ENCODE results near the gene MYOD1.

The MYOD1 gene

DNA sequence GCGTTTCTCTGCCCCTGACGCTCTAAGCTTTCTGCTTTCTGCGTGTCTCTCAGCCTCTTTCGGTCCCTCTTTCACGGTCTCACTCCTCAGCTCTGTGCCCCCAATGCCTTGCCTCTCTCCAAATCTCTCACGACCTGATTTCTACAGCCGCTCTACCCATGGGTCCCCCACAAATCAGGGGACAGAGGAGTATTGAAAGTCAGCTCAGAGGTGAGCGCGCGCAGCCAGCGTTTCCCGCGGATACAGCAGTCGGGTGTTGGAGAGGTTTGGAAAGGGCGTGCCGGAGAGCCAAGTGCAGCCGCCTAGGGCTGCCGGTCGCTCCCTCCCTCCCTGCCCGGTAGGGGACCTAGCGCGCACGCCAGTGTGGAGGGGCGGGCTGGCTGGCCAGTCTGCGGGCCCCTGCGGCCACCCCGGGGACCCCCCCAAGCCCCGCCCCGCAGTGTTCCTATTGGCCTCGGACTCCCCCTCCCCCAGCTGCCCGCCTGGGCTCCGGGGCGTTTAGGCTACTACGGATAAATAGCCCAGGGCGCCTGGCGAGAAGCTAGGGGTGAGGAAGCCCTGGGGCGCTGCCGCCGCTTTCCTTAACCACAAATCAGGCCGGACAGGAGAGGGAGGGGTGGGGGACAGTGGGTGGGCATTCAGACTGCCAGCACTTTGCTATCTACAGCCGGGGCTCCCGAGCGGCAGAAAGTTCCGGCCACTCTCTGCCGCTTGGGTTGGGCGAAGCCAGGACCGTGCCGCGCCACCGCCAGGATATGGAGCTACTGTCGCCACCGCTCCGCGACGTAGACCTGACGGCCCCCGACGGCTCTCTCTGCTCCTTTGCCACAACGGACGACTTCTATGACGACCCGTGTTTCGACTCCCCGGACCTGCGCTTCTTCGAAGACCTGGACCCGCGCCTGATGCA, at the start of gene MYOD1:
Gene MYOD1 (plus strand): TSS at position 544 of the 910 bp plus-strand sequence. CDS start 212 bp downstream, at position 756.
- peaks cover 25% of the 10 kb centered on the region for H3K27me3 Mint-ChIP-seq
- no peaks in the 10 kb centered on the region for H3K9me3 Mint-ChIP-seq
- no peak within 1 kb of the TSS for H3K4me3 Mint-ChIP-seq
- no peaks in the 10 kb centered on the region for H3K36me3 Mint-ChIP-seq
- H3K27ac Mint-ChIP-seq: no peak within 1 kb of the TSS
- no peak for ATAC-seq
- H3K4me1 Mint-ChIP-seq: no peaks in the 10 kb centered on the region

DNA sequence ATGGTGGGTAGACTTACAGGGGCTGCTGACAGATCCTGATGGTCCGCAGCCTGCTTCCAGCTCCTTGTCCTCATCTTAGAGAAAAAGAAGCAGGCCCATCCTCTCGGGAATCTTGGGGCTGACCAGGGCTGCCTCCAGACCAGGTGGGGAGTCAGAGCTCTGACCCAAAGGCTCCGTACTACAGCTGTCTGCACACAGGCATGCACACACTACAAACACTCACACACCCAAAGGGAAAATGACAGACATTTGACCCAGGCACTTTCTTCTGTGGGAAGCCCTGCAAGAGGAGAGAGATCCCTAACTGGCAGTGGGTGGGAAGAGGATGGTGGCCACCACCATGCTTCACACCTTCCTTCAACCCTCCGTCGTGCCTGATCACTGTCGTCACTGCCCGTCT, 46.9 kb upstream of the MYOD1 start:
- Mint-ChIP-seq H3K9me3 (peaks cover 14% of the 10 kb centered on the region), H3K27me3 (peaks cover 25% of the 10 kb centered on the region), H3K4me1 (no peaks in the 10 kb centered on the region), H3K36me3 (no peaks in the 10 kb centered on the region), H3K4me3 (no peak overlapping the region), H3K27ac (no peak overlapping the region)
- no peak for ATAC-seq

DNA sequence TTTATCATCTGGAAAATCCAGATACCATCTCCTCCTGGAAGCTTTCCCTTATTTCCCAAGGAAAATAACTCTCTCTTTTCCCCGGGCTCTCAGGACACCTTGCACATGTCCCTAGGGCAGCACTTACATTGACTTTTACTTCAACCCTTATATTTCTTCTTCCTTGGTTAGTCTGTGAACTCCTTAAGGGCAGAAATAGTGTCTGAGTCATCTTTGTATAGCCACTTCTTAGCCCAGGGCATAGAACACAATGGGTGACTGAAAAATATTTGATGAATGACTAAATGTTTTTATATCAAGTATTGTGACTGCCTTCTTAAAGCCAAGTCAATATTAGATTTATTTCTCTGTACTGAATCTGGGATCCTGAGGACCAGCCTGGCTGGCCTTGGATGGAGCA, 45.4 kb upstream of the MYOD1 start:
- Mint-ChIP-seq H3K27me3 (peaks cover 25% of the 10 kb centered on the region), H3K27ac (no peak overlapping the region), H3K4me1 (no peaks in the 10 kb centered on the region), H3K4me3 (no peak overlapping the region), H3K9me3 (peaks cover 13% of the 10 kb centered on the region), H3K36me3 (no peaks in the 10 kb centered on the region)
- ATAC-seq: no peak

DNA sequence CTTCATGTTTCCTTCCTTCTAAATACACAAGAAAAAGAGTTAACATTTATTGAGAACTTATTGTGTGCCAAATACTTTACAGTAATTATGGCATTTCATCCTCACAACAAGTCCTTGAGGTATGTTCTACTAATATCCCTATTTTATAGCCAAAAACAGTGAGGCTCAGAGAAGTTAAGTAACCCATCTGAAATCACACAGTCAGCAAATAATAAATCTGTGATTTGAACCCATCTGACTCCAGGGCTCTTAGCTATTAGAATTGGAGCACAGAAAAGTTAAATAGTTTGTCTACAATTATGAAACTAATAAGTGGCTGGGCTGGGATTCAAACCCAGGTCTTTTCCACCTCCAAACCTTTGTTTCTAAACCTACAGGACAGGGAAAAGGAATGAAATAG, 36.5 kb upstream of the MYOD1 start:
- Mint-ChIP-seq H3K4me1 (no peaks in the 10 kb centered on the region), H3K4me3 (no peak overlapping the region), H3K27ac (no peak overlapping the region), H3K36me3 (no peaks in the 10 kb centered on the region), H3K27me3 (peaks cover 32% of the 10 kb centered on the region), H3K9me3 (no peaks in the 10 kb centered on the region)
- ATAC-seq: no peak

DNA sequence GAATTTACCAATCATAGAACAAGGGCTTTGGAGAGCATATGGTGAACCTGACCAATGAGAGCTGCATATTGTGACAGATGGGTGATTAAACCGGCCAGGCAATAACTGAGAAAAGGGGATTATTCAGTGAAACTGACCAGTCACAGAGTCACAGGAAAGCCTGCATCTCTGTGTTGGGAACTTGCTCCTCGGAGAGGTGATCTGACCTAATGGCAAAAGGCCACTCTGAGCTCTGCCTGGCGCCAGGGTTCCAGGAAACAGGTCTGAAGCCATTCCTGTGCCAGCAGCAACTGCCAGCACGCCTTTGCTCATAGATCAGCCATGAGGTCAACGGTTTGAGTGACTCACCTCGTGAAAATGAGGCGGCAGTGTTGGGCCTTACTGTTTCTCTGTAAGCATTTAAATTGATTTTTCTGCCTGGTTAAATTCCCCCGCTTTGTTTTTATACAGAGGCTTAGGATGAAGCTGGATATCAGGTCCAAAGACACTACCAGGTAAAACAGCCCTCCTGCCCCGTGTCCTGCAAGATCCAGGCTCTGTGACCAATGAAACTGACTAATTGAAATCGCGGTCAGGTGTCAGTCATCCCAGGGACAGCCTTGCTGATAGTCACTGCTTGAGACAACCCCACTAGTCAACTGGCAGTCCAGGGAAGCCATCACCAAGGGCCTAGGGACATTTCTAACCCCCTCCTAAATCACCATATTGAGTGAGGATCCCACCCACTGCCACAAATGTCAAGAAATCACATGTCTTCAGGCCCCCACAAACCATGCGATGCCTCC, 35.8 kb upstream of the MYOD1 start:
- ATAC-seq: no peak
- peaks cover 32% of the 10 kb centered on the region for H3K27me3 Mint-ChIP-seq
- no peaks in the 10 kb centered on the region for H3K4me1 Mint-ChIP-seq

DNA sequence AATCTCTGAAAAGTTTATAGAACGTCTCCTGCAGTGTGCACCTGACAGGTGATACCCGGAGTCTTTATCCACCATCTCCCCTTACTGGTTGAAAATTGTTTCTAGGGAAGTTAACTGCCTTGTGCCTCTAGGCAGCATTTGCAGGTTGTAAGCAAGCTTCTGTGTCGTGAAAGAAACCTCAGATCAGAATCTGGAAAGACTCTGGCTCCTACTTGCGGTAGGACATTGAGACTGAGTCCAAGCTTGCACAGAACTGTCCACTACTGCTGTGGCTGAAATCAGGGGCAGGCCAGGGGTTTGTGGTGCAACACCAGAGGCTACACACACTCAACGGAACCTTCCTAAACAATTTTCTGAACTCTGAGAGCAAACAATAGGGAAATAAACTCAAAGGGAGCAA, 34.8 kb upstream of the MYOD1 start:
- Mint-ChIP-seq H3K9me3 (no peaks in the 10 kb centered on the region), H3K4me3 (no peak overlapping the region), H3K27ac (no peak overlapping the region), H3K27me3 (peaks cover 32% of the 10 kb centered on the region), H3K4me1 (no peaks in the 10 kb centered on the region), H3K36me3 (no peaks in the 10 kb centered on the region)
- no peak for ATAC-seq

More for the DNA sequence above, 35.8 kb upstream of the MYOD1 start:
- Mint-ChIP-seq H3K36me3 (no peaks in the 10 kb centered on the region), H3K27ac (no peak overlapping the region), H3K4me3 (no peak overlapping the region), H3K9me3 (no peaks in the 10 kb centered on the region)

DNA sequence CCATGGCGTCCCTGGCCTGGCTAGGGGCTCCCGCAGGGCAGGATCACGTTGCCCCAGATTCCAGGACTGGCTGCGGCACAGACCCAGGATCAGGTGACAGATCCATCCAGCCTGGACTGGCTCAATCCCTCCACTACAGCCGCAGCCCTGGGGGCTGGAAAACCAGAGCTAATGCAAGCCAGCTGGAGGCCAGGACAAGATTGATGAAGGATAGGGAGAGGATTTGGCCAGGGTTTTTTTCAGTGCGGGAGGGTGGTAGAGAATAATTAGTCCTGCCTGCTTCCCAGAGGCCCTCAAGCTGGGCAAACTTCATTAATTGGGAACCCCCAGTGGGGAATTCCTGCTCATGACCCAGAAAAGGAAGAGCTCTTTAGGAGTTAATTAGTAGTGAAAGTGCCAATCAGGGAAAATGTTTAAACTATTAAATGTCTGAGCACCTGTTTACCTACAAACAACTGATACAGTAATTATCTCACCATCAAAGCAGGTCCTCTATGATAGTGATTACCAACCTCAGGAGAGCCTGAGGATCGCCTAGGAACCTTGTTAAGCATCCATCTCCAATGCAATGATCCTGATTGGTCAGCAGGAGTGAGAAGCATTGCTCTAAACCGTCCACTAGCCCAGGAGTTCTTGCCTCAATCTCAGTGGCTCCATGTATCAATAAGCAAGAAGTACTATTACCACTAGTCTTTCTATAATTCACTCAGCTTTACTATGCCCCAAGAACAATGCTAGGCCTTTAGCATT, 33.0 kb upstream of the MYOD1 start:
- Mint-ChIP-seq H3K36me3 (no peaks in the 10 kb centered on the region), H3K4me3 (no peak overlapping the region), H3K27ac (no peak overlapping the region), H3K9me3 (no peaks in the 10 kb centered on the region), H3K27me3 (peaks cover 25% of the 10 kb centered on the region), H3K4me1 (no peaks in the 10 kb centered on the region)
- ATAC-seq: no peak

DNA sequence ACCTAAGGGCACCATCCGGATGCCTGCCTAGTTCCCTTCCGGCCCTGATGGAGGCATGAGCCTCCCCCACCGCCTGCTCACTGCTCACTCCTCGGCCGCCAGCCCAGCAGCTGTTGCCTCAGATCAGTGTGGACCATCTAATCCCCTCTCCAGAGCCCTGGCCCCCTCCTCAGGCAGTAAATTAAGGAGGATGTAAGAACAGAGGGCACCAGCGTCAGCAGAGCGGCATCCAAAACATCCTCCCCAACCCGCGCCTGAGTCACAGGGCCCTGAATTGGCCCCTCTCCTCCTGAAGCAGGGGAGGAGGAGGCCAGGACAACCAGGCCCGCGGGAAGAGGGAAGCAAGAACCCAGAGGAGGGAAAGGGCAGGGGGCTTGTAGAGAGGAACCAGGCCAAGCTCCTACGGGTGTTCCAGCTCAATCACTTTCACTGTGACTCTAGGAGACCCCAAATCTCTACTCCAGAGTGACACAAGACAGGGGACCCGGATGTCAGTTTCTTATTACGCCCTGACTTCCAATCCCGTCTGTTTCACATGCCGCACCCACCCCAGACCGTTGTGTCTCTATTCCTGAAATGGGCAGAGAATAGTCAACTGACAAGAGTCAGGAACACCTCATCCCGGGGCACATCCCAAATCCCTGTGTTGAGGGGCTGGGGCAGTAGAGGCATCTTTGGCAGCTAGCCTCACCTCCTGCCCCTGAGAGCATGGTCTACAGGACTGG, 31.3 kb upstream of the MYOD1 start:
- H3K36me3 Mint-ChIP-seq: no peaks in the 10 kb centered on the region
- no peak overlapping the region for H3K27ac Mint-ChIP-seq
- no peak overlapping the region for H3K4me3 Mint-ChIP-seq
- H3K4me1 Mint-ChIP-seq: no peaks in the 10 kb centered on the region
- no peak for ATAC-seq
- peaks cover 26% of the 10 kb centered on the region for H3K27me3 Mint-ChIP-seq
- H3K9me3 Mint-ChIP-seq: no peaks in the 10 kb centered on the region

DNA sequence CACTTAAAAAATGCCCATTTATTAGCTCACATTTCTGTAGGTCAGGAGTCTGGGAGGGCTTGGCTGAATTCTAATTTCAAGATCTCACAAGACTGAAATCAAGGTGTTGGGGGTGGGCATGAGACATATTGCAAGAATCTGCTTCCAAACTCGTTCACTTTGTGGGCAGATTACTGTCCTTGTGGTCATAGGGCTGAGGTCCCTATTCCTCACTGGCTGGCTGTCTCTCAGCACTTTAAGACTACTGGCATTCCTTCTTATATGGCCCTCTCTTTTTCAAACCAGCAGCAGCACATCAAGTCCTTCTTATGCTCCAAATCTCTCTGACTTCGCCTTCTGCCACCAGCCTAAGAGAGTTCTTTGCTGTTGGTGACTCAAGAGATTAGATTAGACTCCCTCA, 27.8 kb upstream of the MYOD1 start:
- Mint-ChIP-seq H3K9me3 (no peaks in the 10 kb centered on the region), H3K36me3 (no peaks in the 10 kb centered on the region), H3K27ac (no peak overlapping the region), H3K27me3 (peaks cover 45% of the 10 kb centered on the region), H3K4me1 (peaks cover 6% of the 10 kb centered on the region), H3K4me3 (no peak overlapping the region)
- ATAC-seq: no peak

DNA sequence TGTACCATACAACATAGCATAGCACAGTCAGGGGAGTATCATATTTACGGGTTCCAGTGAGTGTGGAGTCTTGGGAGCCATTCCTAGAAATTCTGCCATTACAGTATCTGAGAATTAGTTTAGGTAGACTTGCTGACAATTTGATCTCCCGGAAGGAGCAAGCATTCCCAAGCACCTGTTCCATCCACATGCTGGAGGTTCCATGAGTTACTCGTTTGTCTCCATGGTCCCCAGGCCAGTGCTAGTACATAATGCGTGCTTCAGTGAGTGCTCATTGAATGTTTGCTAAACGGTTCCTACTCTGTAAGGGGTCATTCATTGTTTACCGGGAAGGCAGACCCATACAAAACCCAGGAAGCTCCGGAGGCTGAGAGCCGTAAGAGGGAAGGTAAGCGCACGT, 27.4 kb upstream of the MYOD1 start:
- no peak for ATAC-seq
- Mint-ChIP-seq H3K4me3 (no peak overlapping the region), H3K4me1 (peaks cover 6% of the 10 kb centered on the region), H3K36me3 (no peaks in the 10 kb centered on the region), H3K9me3 (no peaks in the 10 kb centered on the region), H3K27me3 (peaks cover 45% of the 10 kb centered on the region), H3K27ac (no peak overlapping the region)

DNA sequence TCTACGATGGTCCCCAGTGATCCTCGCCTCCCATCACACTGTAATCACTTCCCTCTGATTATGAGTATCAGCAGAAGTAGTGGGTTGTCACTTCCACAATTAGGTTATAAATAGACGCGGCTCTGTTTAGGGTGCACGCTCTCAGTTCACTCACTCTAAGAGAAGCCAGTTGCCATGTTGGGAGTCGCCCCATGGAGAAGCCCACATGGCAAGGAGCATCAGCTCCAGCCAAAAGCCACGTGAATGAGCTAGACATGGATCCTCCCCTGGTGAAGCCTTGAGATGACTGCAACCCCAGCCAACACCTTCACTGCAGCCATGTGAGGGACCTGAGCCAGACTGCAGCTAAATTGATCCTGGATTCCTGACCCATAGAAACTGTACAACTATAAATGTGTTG, 26.4 kb upstream of the MYOD1 start:
- Mint-ChIP-seq H3K4me3 (no peak overlapping the region), H3K27ac (no peak overlapping the region), H3K9me3 (no peaks in the 10 kb centered on the region), H3K4me1 (peaks cover 6% of the 10 kb centered on the region), H3K36me3 (no peaks in the 10 kb centered on the region), H3K27me3 (peaks cover 50% of the 10 kb centered on the region)
- ATAC-seq: no peak

DNA sequence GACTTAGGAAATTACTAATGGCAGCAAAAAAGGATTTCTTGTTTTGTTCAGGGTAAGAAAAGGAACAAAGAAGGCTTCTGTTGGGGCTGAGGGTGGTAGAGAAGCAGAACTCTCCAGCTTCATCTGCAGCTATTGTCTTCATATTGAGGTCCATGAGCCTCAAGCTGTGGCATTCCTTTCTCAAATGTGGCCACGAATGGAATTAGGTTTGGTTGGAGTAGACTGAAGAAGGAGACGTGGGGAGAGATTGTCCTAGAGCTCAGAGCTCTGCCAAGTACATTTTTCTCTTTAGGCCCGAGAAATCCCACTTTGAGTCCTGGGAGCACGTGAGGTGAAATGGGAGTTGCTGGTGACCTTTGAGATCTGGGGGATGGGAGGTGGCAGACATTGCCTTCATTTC, 25.8 kb upstream of the MYOD1 start:
- peaks cover 6% of the 10 kb centered on the region for H3K4me1 Mint-ChIP-seq

DNA sequence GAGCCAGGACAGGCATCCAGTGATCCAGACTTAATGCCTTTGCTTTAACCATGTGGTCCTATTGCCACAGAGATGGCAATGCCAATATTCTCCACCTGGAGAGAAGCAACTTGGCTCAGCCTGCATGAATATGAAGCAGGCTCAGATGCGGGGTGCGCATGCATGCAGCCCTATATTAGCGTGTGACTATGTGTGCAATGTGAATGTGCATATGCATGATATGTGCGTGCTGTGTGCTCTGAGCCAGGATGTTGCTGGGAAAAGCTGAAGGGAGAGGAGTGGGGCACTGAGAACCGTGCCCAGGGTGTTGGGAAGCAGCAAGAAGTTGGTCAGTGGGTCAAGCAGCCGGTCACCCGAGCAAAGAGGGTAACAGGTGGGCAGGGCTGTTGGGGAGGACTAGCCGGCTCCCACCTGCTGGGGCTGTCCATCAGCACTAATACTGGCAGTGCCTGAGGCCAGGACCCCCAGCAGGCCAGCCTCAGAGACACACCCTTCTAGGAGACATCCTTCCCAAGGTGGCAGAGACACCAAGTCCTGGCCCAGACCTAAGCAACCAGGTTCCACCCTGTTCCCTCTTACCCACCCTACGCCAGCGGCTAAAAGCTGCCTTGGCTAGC, 24.8 kb upstream of the MYOD1 start:
- Mint-ChIP-seq H3K36me3 (no peaks in the 10 kb centered on the region), H3K4me3 (no peak overlapping the region), H3K9me3 (no peaks in the 10 kb centered on the region), H3K4me1 (peaks cover 6% of the 10 kb centered on the region), H3K27me3 (peaks cover 64% of the 10 kb centered on the region), H3K27ac (no peak overlapping the region)
- no peak for ATAC-seq

More for the DNA sequence above, 25.8 kb upstream of the MYOD1 start:
- H3K4me3 Mint-ChIP-seq: no peak overlapping the region
- H3K27me3 Mint-ChIP-seq: peaks cover 56% of the 10 kb centered on the region
- H3K27ac Mint-ChIP-seq: no peak overlapping the region
- ATAC-seq: no peak
- no peaks in the 10 kb centered on the region for H3K36me3 Mint-ChIP-seq
- no peaks in the 10 kb centered on the region for H3K9me3 Mint-ChIP-seq
